RWPE2 (cell line): ENCODE results near the gene TANGO2.

Experiments used
- ATAC-seq: fragments of 200-7000 bp; cut with Tn5 transposase; 3 replicates; pipeline ENCODE4 v1.9.1; 2021; ENCODE audit warnings: low read depth
- DNase-seq: peaks from one replicate; pipeline ENCODE4 v3.0.0-alpha.2; 2020; ENCODE audit warnings: low spot score
- H3K27ac ChIP-seq: fragments of 450-650 bp; 2 replicates; pipeline ENCODE4 v1.5.1; 2017; ENCODE audit warnings: mild to moderate bottlenecking; ENCODE audit not compliant: poor library complexity, severe bottlenecking
- H3K27me3 ChIP-seq: fragments of 250-450 bp; sonication (Bioruptor Pico); 2 replicates; pipeline ENCODE4 v1.5.1; 2021; ENCODE audit warnings: mild to moderate bottlenecking, moderate library complexity; ENCODE audit not compliant: insufficient read depth, poor library complexity, severe bottlenecking
- H3K36me3 ChIP-seq: fragments of 250-450 bp; sonication (Bioruptor Pico); 2 replicates; pipeline ENCODE4 v1.5.1; 2020; ENCODE audit warnings: low read depth, mild to moderate bottlenecking, moderate library complexity
- H3K4me1 ChIP-seq: fragments of 250-450 bp; sonication (Bioruptor Pico); 2 replicates; pipeline ENCODE4 v1.5.1; 2021; ENCODE audit warnings: mild to moderate bottlenecking, moderate library complexity; ENCODE audit not compliant: insufficient read depth, poor library complexity, severe bottlenecking
- H3K4me3 ChIP-seq: fragments of 250-450 bp; sonication (Bioruptor Pico); 2 replicates; pipeline ENCODE4 v1.5.1; 2021; ENCODE audit warnings: mild to moderate bottlenecking, moderate library complexity; ENCODE audit not compliant: severe bottlenecking
- H3K9me3 ChIP-seq: fragments of 250-450 bp; sonication (Bioruptor Pico); 2 replicates; pipeline ENCODE4 v1.5.1; 2021; ENCODE audit warnings: mild to moderate bottlenecking, moderate library complexity; ENCODE audit not compliant: severe bottlenecking
- CTCF ChIP-seq: fragments of 450-650 bp; IDR thresholded peaks from one replicate; pipeline ENCODE4 v1.5.1; 2017; ENCODE audit warnings: mild to moderate bottlenecking, moderate library complexity; ENCODE audit not compliant: poor library complexity, severe bottlenecking

Gene TANGO2

DNA sequence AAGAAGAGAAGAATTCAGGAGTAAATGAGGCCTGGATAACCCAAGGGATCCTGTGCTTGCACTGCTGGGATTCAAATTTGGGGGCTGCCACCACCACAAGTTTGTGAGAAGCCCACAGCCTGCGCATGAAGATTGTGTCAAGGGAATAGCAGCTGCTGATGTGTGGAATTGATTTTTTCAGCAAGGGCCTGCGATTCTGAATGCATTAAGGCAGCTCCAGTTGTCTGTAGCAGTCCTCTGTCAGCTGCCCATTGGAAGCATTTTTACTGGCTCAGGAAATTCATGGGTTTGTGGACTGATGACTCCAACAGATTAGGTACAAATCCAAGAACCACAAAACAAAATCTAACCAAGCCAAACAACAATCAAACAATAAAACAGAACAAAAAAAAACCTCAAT is 18.3 kb upstream of the TANGO2 start:
- no peak overlapping the region for H3K4me3 ChIP-seq
- DNase-seq = no peak
- no peaks in the 10 kb centered on the region for H3K36me3 ChIP-seq
- no peak for TF ChIP-seq CTCF
- no peaks in the 10 kb centered on the region for H3K27me3 ChIP-seq
- ATAC-seq = no peak
- no peaks in the 10 kb centered on the region for H3K4me1 ChIP-seq
- no peak overlapping the region for H3K27ac ChIP-seq
- peaks cover 2% of the 10 kb centered on the region for H3K9me3 ChIP-seq

DNA sequence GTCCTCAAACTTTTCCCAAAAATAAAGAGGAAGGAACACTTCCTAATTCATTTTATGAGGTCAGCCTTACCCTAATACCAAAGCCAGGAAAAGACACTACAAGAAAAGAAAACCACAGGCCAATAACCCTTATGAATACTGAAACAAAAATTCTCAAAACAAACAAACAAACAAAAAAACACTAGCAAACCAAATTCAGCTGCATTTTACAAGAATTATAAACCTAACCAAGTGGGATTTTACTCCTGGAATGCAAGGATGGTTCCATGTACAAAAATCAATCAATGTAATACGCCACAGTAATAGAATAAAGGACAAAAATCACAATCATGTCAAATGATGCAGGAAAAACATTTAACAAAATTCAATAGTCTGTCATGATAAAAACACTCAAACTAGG is 17.6 kb upstream of the TANGO2 start:
- Histone ChIP-seq H3K9me3 (peaks cover 2% of the 10 kb centered on the region), H3K4me3 (no peak overlapping the region), H3K4me1 (no peaks in the 10 kb centered on the region), H3K27me3 (no peaks in the 10 kb centered on the region), H3K36me3 (no peaks in the 10 kb centered on the region), H3K27ac (no peak overlapping the region)
- DNase-seq (no peak), ATAC-seq (no peak)
- no peak for TF ChIP-seq CTCF

DNA sequence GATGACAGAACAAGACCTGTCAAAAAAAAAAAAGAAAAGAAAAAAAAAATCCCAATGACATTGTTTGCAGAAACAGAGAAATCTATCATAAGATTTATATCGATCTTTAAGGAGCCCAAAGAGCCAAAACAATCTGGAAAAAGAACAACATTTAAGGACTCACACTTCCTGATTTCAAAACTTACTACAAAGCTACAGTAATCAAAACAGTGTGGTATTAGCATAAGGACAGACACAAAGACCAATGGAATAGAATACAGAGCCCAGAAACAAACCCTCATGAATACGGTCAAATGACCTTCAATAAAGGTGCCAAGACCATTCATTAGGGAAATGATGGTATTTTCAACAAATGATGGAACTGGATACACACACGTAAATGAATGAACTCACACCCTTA is 16.4 kb upstream of the TANGO2 start:
- H3K36me3 ChIP-seq = no peaks in the 10 kb centered on the region
- H3K27ac ChIP-seq = no peak overlapping the region
- ATAC-seq = no peak
- no peaks in the 10 kb centered on the region for H3K27me3 ChIP-seq
- H3K4me1 ChIP-seq = no peaks in the 10 kb centered on the region
- H3K9me3 ChIP-seq = peaks cover 2% of the 10 kb centered on the region
- H3K4me3 ChIP-seq = no peak overlapping the region
- no peak for DNase-seq
- no peak for TF ChIP-seq CTCF

DNA sequence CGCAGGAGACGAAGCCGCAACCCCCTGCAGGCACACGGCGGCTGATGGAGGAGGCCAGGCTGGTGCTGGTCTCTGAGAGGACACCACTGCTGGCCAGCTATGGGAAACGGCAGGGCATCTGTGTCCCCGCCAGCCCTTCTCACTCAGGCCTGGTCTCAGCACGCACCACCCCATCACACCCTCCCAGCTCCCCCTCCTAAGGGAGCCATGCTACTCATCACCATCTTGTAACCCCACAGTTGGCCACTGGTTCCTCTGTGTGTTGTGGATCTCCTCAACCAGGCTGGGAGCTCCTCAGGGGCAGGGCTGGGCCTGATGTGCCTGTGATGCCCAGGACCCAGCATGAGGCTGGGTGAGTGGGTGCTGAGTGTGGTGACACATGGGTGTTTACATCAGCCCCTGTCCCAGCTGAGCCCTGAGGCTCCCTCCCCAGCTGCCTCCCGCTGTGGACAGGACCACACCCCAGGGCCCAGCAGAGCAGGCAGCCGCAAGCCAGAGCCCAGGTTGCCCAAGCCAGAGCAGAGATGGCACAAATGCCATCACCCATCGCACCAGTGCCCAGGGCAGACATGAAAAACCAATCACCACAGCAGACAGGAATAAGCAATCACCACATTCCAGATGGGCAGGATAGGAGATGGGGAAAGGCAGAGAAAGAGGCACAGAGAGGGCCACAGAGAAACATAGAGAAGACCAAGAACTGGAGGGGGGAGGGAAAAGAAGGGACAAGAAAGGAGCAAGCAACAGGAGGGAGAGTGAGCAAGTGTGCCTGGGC is 12.5 kb upstream of the TANGO2 start:
- no peak overlapping the region for H3K4me3 ChIP-seq
- H3K27ac ChIP-seq = no peak overlapping the region
- no peaks in the 10 kb centered on the region for H3K27me3 ChIP-seq
- peaks cover 6% of the 10 kb centered on the region for H3K9me3 ChIP-seq
- no peaks in the 10 kb centered on the region for H3K36me3 ChIP-seq
- TF ChIP-seq CTCF = no peak
- DNase-seq = no peak
- H3K4me1 ChIP-seq = peaks cover 8% of the 10 kb centered on the region
- 0 out of 3 replicates have a peak, but pooled peaks have one; percentile 10 for ATAC-seq

- DNase-seq = no peak
- H3K27ac ChIP-seq = no peak overlapping the region
- TF ChIP-seq CTCF = no peak
- peaks cover 8% of the 10 kb centered on the region for H3K4me1 ChIP-seq
- ATAC-seq = no peak
- H3K36me3 ChIP-seq = no peaks in the 10 kb centered on the region
- H3K4me3 ChIP-seq = no peak overlapping the region
- no peaks in the 10 kb centered on the region for H3K27me3 ChIP-seq
- H3K9me3 ChIP-seq = peaks cover 6% of the 10 kb centered on the region
Observed at GRCh38 chr22:20009018-20009491, 11.9 kb upstream of the TANGO2 start.
